ENCODE measurements around the gene ITGAE.
A peak's percentile ranks its signal among the peaks of the same experiment; 100 is the strongest.

ITGAE gene

GRCh38 chr17:3724378-3725077 is 76.5 kb downstream of the ITGAE start:
- TF ChIP-seq ZBTB17 (tag by site-specific recombination; IDR thresholded peaks at IDR 0.05): peak; percentile 32; the same call in 1 of the 2 replicates
- no peak for TF ChIP-seq ZNF626 (tag by site-specific recombination; IDR thresholded peaks at IDR 0.05)
- no peak for TF ChIP-seq ZNF10 (tag by site-specific recombination; IDR thresholded peaks at IDR 0.05)
- peak; percentile 85 for TF ChIP-seq ZNF76 (tag by site-specific recombination; IDR thresholded peaks at IDR 0.05; ENCODE audit: borderline replicate concordance, low read depth)
- peak; percentile 82; the same call in 1 of the 2 replicates for TF ChIP-seq ZBTB20 (tag by site-specific recombination; IDR thresholded peaks at IDR 0.05)
- TF ChIP-seq EGR2 (tag by site-specific recombination; IDR thresholded peaks at IDR 0.05; ENCODE audit: low read depth): no peak
- Histone ChIP-seq H3K9me3 (ENCODE audit: control insufficient read depth, insufficient read depth, low read depth, low read length) (no peaks in the 10 kb centered on the region), H3K4me3 (ENCODE audit: low read depth, low read length) (peak overlapping the region; percentile 94), H3K27ac (ENCODE audit: extremely low read depth, low read depth, low read length) (peak overlapping the region; percentile 78; the same call in 1 of the 2 replicates), H3K36me3 (ENCODE audit: control insufficient read depth in 2 of 2, insufficient read depth in 1 of 2, low read length in 2 of 2) (peaks cover 49 to 61% of the 10 kb centered on the region in 2 experiments), H3K4me1 (ENCODE audit: control insufficient read depth, insufficient read depth, low read length) (peaks cover 6% of the 10 kb centered on the region)
- CTCF ChIA-PET: interaction anchor here (1.0 to 8.4 kb wide), 4 partner anchors 8 to 41 kb away, joined by 3 to 84 read pairs (median 12); no protein-coding TSS in a partner anchor
- POLR2A ChIA-PET: interaction anchor here (0.5 to 2.5 kb wide), 12 partner anchors 10 to 419 kb away, joined by 3 to 20 read pairs (median 5); partner anchors contain the start of genes CTNS and SHPK

GRCh38 chr17:3723556-3724377 is 77.2 kb downstream of the ITGAE start, which contains the start of gene HASPIN:
HASPIN (plus strand) TSS chr17:3723903; CDS start chr17:3723936, 33 bp downstream.
- H3K9me3 ChIP-seq (ENCODE audit: control insufficient read depth, insufficient read depth, low read depth, low read length): no peaks in the 10 kb centered on the region
- H3K36me3 ChIP-seq (ENCODE audit: control insufficient read depth in 2 of 2, insufficient read depth in 1 of 2, low read length in 2 of 2): peaks cover 51 to 62% of the 10 kb centered on the region in 2 experiments
- ChIA-PET POLR2A (interaction anchor here (0.5 to 2.5 kb wide), 21 partner anchors 9 to 851 kb away, joined by 3 to 20 read pairs (median 4); partner anchors contain the start of genes CTNS, EMC6, P2RX5 and SHPK), CTCF (interaction anchor here (0.6 to 8.4 kb wide), 7 partner anchors 9 to 183 kb away, joined by 3 to 84 read pairs (median 8); no protein-coding TSS in a partner anchor)
- peaks cover 6% of the 10 kb centered on the region for H3K4me1 ChIP-seq (ENCODE audit: control insufficient read depth, insufficient read depth, low read length)
- peak within 1 kb of the TSS; percentile 94 for H3K4me3 ChIP-seq (ENCODE audit: low read depth, low read length)
- peak within 1 kb of the TSS; percentile 78 for H3K27ac ChIP-seq (ENCODE audit: extremely low read depth, low read depth, low read length)
- peak; percentile 56; the same call in 1 of the 2 replicates for TF ChIP-seq SP3 (tag by site-specific recombination; IDR thresholded peaks at IDR 0.05)
- TF ChIP-seq ZNF366 (tag by site-specific recombination; conservative IDR thresholded peaks at IDR 0.05): no peak
- TF ChIP-seq ZNF341 (tag by site-specific recombination; IDR thresholded peaks at IDR 0.05; ENCODE audit: low read depth): no peak
- TF ChIP-seq ZSCAN16 (tag by site-specific recombination; IDR thresholded peaks at IDR 0.05): 0 out of 2 replicates have a peak, but pooled peaks have one; percentile 35
- TF ChIP-seq ZNF10 (tag by site-specific recombination; IDR thresholded peaks at IDR 0.05): no peak
- TF ChIP-seq ZNF23 (tag by site-specific recombination; IDR thresholded peaks at IDR 0.05; ENCODE audit: borderline replicate concordance): no peak
- TF ChIP-seq REPIN1 (tag by site-specific recombination; IDR thresholded peaks at IDR 0.05; ENCODE audit: low read depth): no peak
- peak; percentile 90 for TF ChIP-seq ZXDB (tag by site-specific recombination; IDR thresholded peaks at IDR 0.05)
- TF ChIP-seq BCL11B (tag by site-specific recombination; IDR thresholded peaks at IDR 0.05; ENCODE audit: low read depth): no peak; the same call in 1 of the 2 replicates
- TF ChIP-seq IKZF3 (tag by site-specific recombination; IDR thresholded peaks at IDR 0.05): no peak
- no peak for TF ChIP-seq ZNF670 (tag by site-specific recombination; IDR thresholded peaks at IDR 0.05; ENCODE audit: low read depth)
- no peak for TF ChIP-seq SETDB1 (IDR thresholded peaks at IDR 0.05; ENCODE audit: insufficient read length, low read length)
- no peak for TF ChIP-seq ZNF133 (tag by site-specific recombination; IDR thresholded peaks at IDR 0.05)
- no peak for TF ChIP-seq ZNF48 (tag by site-specific recombination; IDR thresholded peaks at IDR 0.05)
- TF ChIP-seq PBX3 (CRISPR knock-in tag; IDR thresholded peaks at IDR 0.05): peak; percentile 81
- no peak for TF ChIP-seq ZNF26 (tag by site-specific recombination; IDR thresholded peaks at IDR 0.05)
- no peak for TF ChIP-seq ZNF837 (tag by site-specific recombination; IDR thresholded peaks at IDR 0.05)
- no peak for TF ChIP-seq ZNF155 (tag by site-specific recombination; IDR thresholded peaks at IDR 0.05)
- TF ChIP-seq TSHZ1 (tag by site-specific recombination; IDR thresholded peaks at IDR 0.05; ENCODE audit: borderline replicate concordance): 0 out of 2 replicates have a peak, but pooled peaks have one; percentile 25
- TF ChIP-seq YY2 (tag by site-specific recombination; IDR thresholded peaks at IDR 0.05): peak; percentile 94
- TF ChIP-seq ZBTB17 (tag by site-specific recombination; IDR thresholded peaks at IDR 0.05): peak; percentile 56
- no peak; the same call in 1 of the 2 replicates for TF ChIP-seq KLF9 (tag by site-specific recombination; IDR thresholded peaks at IDR 0.05; ENCODE audit: low read depth)
- TF ChIP-seq RBAK (tag by site-specific recombination; IDR thresholded peaks at IDR 0.05): no peak

All from HEK293 (cell line).